ENCODE measurements around the gene LAMC1. TPM values are rescaled to one million over a fixed set of nuclear protein-coding genes. Genes with fewer than 3 reads are reported as not detected.

Gene LAMC1
- total RNA-seq, 1 experiment from 2014 or later, result 71.5 TPM

GRCh38 chr1:183167676-183168075 is 144.5 kb downstream of the LAMC1 start:
- ATAC-seq (no peak), DNase-seq (no peak)
- no peak overlapping the region for H3K27ac ChIP-seq (ENCODE audit: low read length)
- no peak overlapping the region for H3K4me3 ChIP-seq (ENCODE audit: low read length)
- peaks cover 29% of the 10 kb centered on the region for H3K4me1 ChIP-seq (ENCODE audit: insufficient read depth, low read length)
- no peaks in the 10 kb centered on the region for H4K20me1 ChIP-seq (ENCODE audit: low read length)
- H3K9me3 ChIP-seq (ENCODE audit: low read length), result no peaks in the 10 kb centered on the region
- ChIA-PET CTCF (no interaction called here), POLR2A (ENCODE audit: unreplicated experiment) (interaction anchor here (0.5 kb wide), 1 partner anchor 304 kb away, joined by 4 read pairs; no protein-coding TSS in a partner anchor)
- TF ChIP-seq EZH2phosphoT487 (IDR thresholded peaks at IDR 0.05; ENCODE audit: borderline replicate concordance, low read length), result no peak
- no peak for TF ChIP-seq EZH2 (IDR thresholded peaks at IDR 0.05; ENCODE audit: low read length, unreplicated experiment)
- no peak for TF ChIP-seq CTCF (conservative IDR thresholded peaks at IDR 0.05; ENCODE audit: low read depth, low read length)
- H3K36me3 ChIP-seq (ENCODE audit: low read depth, low read length), result no peaks in the 10 kb centered on the region
- H2AFZ ChIP-seq (ENCODE audit: low read length), result no peak overlapping the region
- no peaks in the 10 kb centered on the region for H3K79me2 ChIP-seq (ENCODE audit: low read length)
- H3K9ac ChIP-seq (ENCODE audit: low read length), result no peak overlapping the region
- H3F3A ChIP-seq (ENCODE audit: low read length, unreplicated experiment), result peaks cover 8% of the 10 kb centered on the region
- H3K27me3 ChIP-seq (ENCODE audit: low read length), result no peaks in the 10 kb centered on the region
- intact Hi-C loops (cut with micrococcal nuclease), result no loop called here
- no peak overlapping the region for H3K4me2 ChIP-seq (ENCODE audit: low read length)
- no peaks in the 10 kb centered on the region for H3K9me2 ChIP-seq (replicated peaks; ENCODE audit: low read length)
- BruUV-seq (replicated peaks), result no TSS peak

- H3K27ac ChIP-seq (ENCODE audit: low read length), result no peak overlapping the region
- intact Hi-C loops (cut with micrococcal nuclease), result no loop called here
- DNase-seq (no peak), ATAC-seq (no peak)
- peaks cover 24% of the 10 kb centered on the region for H3K4me1 ChIP-seq (ENCODE audit: insufficient read depth, low read length)
- H4K20me1 ChIP-seq (ENCODE audit: low read length), result no peaks in the 10 kb centered on the region
- no peaks in the 10 kb centered on the region for H3K36me3 ChIP-seq (ENCODE audit: low read depth, low read length)
- H3K9me3 ChIP-seq (ENCODE audit: low read length), result no peaks in the 10 kb centered on the region
- no TSS peak for BruUV-seq (replicated peaks)
- no peak overlapping the region for H2AFZ ChIP-seq (ENCODE audit: low read length)
- H3K9me2 ChIP-seq (replicated peaks; ENCODE audit: low read length), result no peaks in the 10 kb centered on the region
- H3F3A ChIP-seq (ENCODE audit: low read length, unreplicated experiment), result peaks cover 8% of the 10 kb centered on the region
- no peak overlapping the region for H3K4me3 ChIP-seq (ENCODE audit: low read length)
- H3K27me3 ChIP-seq (ENCODE audit: low read length), result no peaks in the 10 kb centered on the region
- no peak overlapping the region for H3K9ac ChIP-seq (ENCODE audit: low read length)
- no peak overlapping the region for H3K4me2 ChIP-seq (ENCODE audit: low read length)
- no peaks in the 10 kb centered on the region for H3K79me2 ChIP-seq (ENCODE audit: low read length)
- CTCF ChIA-PET, result no interaction called here
- TF ChIP-seq CTCF (conservative IDR thresholded peaks at IDR 0.05; ENCODE audit: low read depth, low read length) (no peak), EZH2 (IDR thresholded peaks at IDR 0.05; ENCODE audit: low read length, unreplicated experiment) (no peak), EZH2phosphoT487 (IDR thresholded peaks at IDR 0.05; ENCODE audit: borderline replicate concordance, low read length) (no peak)
- POLR2A ChIA-PET (ENCODE audit: unreplicated experiment), result no interaction called here
Observed at GRCh38 chr1:183168308-183168707, 145.1 kb downstream of the LAMC1 start.

GRCh38 chr1:183173828-183174227 is 150.6 kb downstream of the LAMC1 start:
- Histone ChIP-seq H3K9me3 (ENCODE audit: low read length) (no peaks in the 10 kb centered on the region), H3F3A (ENCODE audit: low read length, unreplicated experiment) (no peaks in the 10 kb centered on the region), H3K4me3 (ENCODE audit: low read length) (no peak overlapping the region), H4K20me1 (ENCODE audit: low read length) (no peaks in the 10 kb centered on the region), H3K36me3 (ENCODE audit: low read depth, low read length) (no peaks in the 10 kb centered on the region), H3K4me2 (ENCODE audit: low read length) (no peak overlapping the region), H3K9ac (ENCODE audit: low read length) (no peak overlapping the region), H3K79me2 (ENCODE audit: low read length) (no peaks in the 10 kb centered on the region), H3K9me2 (replicated peaks; ENCODE audit: low read length) (no peaks in the 10 kb centered on the region), H2AFZ (ENCODE audit: low read length) (no peak overlapping the region), H3K4me1 (ENCODE audit: insufficient read depth, low read length) (peaks cover 5% of the 10 kb centered on the region; the same call in 1 of the 2 replicates), H3K27me3 (ENCODE audit: low read length) (no peaks in the 10 kb centered on the region), H3K27ac (ENCODE audit: low read length) (no peak overlapping the region)
- CTCF ChIA-PET, result no interaction called here
- no TSS peak for BruUV-seq (replicated peaks)
- POLR2A ChIA-PET (ENCODE audit: unreplicated experiment), result interaction anchor here (0.6 kb wide), 1 partner anchor 36 kb away, joined by 5 read pairs; no protein-coding TSS in a partner anchor
- DNase-seq (no peak), ATAC-seq (no peak)
- TF ChIP-seq EZH2 (IDR thresholded peaks at IDR 0.05; ENCODE audit: low read length, unreplicated experiment), result no peak
- no peak for TF ChIP-seq EZH2phosphoT487 (IDR thresholded peaks at IDR 0.05; ENCODE audit: borderline replicate concordance, low read length)
- no peak for TF ChIP-seq CTCF (conservative IDR thresholded peaks at IDR 0.05; ENCODE audit: low read depth, low read length)
- intact Hi-C loops (cut with micrococcal nuclease), result no loop called here

Data from PC-3 (cell line).